ENCODE data around the gene COX11.

The COX11 gene

DNA sequence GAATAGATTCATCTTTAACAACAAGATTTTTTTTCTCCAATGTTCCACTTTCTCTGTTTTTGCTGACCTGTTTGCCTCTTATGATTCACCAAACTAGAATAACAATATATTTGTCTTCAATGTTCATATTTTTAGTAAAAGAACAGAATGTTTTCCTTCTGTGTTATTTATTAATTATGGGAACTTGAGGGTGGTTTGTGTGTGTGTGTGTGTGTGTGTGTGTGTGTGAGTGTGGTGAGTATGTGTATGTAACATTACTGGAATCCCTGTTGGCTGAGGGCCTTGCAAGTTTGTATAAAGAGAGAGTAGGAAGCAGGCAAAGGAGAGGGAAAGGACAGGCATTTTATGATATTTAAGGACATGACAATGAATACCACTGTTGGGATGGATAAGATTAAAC, 13.9 kb upstream of the COX11 start:
- no peak overlapping the region for H3K4me3 ChIP-seq (ENCODE audit: low read depth, low read length)
- no peak overlapping the region for H3K27ac ChIP-seq (ENCODE audit: low read depth, low read length)
- no peaks in the 10 kb centered on the region for H3K27me3 ChIP-seq (ENCODE audit: control insufficient read depth, insufficient read depth, low read length)
- no peak overlapping the region for H3K9ac ChIP-seq (ENCODE audit: low read length)
- H3K9me3 ChIP-seq (ENCODE audit: control insufficient read depth, insufficient read depth, low read depth, low read length), result peaks cover 8% of the 10 kb centered on the region; the same call in 1 of the 2 replicates
- no peaks in the 10 kb centered on the region for H3K36me3 ChIP-seq (ENCODE audit: control insufficient read depth, insufficient read depth, low read length)
- H3K4me1 ChIP-seq (ENCODE audit: control insufficient read depth, insufficient read depth, low read length), result no peaks in the 10 kb centered on the region

DNA sequence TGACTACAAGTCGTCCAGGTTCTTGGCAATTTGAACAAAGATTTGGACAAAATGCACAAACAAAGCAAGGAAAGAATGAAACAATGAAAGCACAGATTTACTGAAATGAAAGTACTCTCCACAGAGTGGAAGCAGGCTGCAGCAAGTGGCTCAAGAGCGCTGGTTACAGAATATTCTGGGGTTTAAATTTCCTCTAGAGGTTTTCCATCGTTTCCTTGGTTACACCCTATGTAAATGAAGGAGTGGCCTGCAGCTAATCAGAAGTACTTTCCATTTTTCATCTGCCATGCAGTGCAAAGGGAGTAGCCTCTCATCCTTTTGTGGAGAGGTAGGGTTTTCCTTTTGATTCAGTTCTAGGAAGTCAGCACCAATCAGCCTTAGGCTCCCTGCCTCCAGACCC, 11.9 kb upstream of the COX11 start:
- Histone ChIP-seq H3K27ac (ENCODE audit: low read depth, low read length) (no peak overlapping the region), H3K9me3 (ENCODE audit: control insufficient read depth, insufficient read depth, low read depth, low read length) (peaks cover 8% of the 10 kb centered on the region), H3K4me1 (ENCODE audit: control insufficient read depth, insufficient read depth, low read length) (no peaks in the 10 kb centered on the region), H3K9ac (ENCODE audit: low read length) (no peak overlapping the region), H3K36me3 (ENCODE audit: control insufficient read depth, insufficient read depth, low read length) (no peaks in the 10 kb centered on the region), H3K27me3 (ENCODE audit: control insufficient read depth, insufficient read depth, low read length) (no peaks in the 10 kb centered on the region), H3K4me3 (ENCODE audit: low read depth, low read length) (no peak overlapping the region)

DNA sequence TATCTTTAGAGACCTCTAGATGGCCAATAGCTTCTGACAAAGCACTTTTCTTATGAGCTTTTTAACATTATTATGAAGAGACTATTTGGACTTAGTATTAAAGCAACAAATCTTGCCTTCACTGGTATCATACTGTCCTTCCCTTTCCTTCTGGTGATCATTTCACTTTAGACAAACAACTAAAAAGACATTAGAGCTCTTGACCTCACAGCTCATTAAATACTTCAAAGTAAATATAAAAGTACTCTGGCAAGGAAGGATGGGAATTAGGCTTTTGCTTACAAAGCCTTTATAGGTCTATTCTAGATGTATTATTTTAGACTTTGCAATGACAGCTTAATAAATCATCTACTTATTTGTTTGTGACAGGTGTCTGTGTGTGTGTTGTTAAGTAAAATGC, 11.2 kb upstream of the COX11 start:
- Histone ChIP-seq H3K4me1 (ENCODE audit: control insufficient read depth, insufficient read depth, low read length) (no peaks in the 10 kb centered on the region), H3K27me3 (ENCODE audit: control insufficient read depth, insufficient read depth, low read length) (no peaks in the 10 kb centered on the region), H3K9me3 (ENCODE audit: control insufficient read depth, insufficient read depth, low read depth, low read length) (peaks cover 8% of the 10 kb centered on the region), H3K27ac (ENCODE audit: low read depth, low read length) (no peak overlapping the region), H3K4me3 (ENCODE audit: low read depth, low read length) (no peak overlapping the region), H3K9ac (ENCODE audit: low read length) (no peak overlapping the region), H3K36me3 (ENCODE audit: control insufficient read depth, insufficient read depth, low read length) (no peaks in the 10 kb centered on the region)

DNA sequence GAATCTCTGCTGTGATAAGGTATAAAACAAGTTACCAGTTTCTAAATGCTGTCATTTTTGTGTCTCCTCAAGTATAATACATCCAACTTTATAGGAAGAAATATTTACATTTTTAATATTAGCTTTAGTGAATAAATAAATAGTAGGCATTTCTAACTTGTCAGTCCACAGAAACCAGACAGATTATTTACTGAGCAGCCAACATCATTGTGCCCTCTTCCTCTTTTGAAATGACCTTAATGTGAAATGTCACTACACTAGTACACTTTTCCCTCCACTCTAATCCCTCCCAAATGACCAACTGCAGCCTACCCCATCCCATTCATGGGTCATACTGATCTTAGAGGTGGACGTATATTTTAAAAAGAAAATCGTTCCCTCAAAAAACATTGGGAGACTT, 9.3 kb upstream of the COX11 start:
- Histone ChIP-seq H3K27me3 (ENCODE audit: control insufficient read depth, insufficient read depth, low read length) (no peaks in the 10 kb centered on the region), H3K4me1 (ENCODE audit: control insufficient read depth, insufficient read depth, low read length) (no peaks in the 10 kb centered on the region), H3K27ac (ENCODE audit: low read depth, low read length) (no peak overlapping the region), H3K9ac (ENCODE audit: low read length) (no peak overlapping the region), H3K36me3 (ENCODE audit: control insufficient read depth, insufficient read depth, low read length) (no peaks in the 10 kb centered on the region), H3K4me3 (ENCODE audit: low read depth, low read length) (no peak overlapping the region), H3K9me3 (ENCODE audit: control insufficient read depth, insufficient read depth, low read depth, low read length) (peaks cover 8% of the 10 kb centered on the region)

DNA sequence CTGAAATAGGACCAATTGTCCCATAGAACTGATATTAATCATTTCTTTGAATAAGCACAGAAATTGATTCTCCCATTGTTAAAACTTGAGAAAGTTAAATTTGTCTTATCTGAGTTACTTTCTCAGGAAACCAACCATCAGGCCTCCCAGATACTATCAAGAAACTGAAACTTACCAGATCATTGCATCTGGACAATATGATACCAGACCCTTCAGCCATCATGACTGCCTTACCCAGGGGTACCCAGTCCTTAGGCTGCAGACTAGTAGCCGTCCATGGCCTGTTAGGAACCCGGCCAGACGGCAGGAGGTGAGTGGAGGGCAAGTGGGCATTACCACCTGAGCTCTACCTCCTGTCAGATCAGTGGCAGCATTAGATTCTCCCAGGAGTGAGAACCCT, 7.9 kb upstream of the COX11 start:
- Histone ChIP-seq H3K27ac (ENCODE audit: low read depth, low read length) (no peak overlapping the region), H3K36me3 (ENCODE audit: control insufficient read depth, insufficient read depth, low read length) (no peaks in the 10 kb centered on the region), H3K4me3 (ENCODE audit: low read depth, low read length) (no peak overlapping the region), H3K9me3 (ENCODE audit: control insufficient read depth, insufficient read depth, low read depth, low read length) (peaks cover 8% of the 10 kb centered on the region), H3K9ac (ENCODE audit: low read length) (no peak overlapping the region), H3K4me1 (ENCODE audit: control insufficient read depth, insufficient read depth, low read length) (no peaks in the 10 kb centered on the region), H3K27me3 (ENCODE audit: control insufficient read depth, insufficient read depth, low read length) (no peaks in the 10 kb centered on the region)

DNA sequence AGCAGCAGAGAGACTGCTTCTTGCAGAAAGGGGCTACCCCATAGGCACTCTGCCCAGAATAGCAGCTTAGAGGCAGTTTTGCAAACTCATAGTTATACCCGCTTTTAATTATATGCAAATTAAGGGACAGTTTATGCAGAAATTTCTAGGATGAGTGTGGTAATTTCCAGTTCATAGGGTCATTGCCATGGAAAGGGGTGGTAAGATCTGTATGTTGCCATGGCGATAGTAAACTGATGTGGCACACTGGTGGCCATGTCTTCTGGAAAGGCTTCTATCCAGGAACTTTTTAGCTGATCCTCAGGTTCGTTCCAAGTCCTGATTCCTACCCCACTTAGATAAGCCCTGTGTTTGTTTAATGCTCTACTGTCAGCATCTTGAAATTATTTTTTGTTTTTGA, 6.3 kb upstream of the COX11 start:
- H3K27me3 ChIP-seq (ENCODE audit: control insufficient read depth, insufficient read depth, low read length), result no peaks in the 10 kb centered on the region
- peaks cover 2% of the 10 kb centered on the region; the same call in 1 of the 2 replicates for H3K9me3 ChIP-seq (ENCODE audit: control insufficient read depth, insufficient read depth, low read depth, low read length)
- H3K4me1 ChIP-seq (ENCODE audit: control insufficient read depth, insufficient read depth, low read length), result peaks cover 4% of the 10 kb centered on the region
- H3K4me3 ChIP-seq (ENCODE audit: low read depth, low read length), result no peak overlapping the region
- H3K27ac ChIP-seq (ENCODE audit: low read depth, low read length), result no peak overlapping the region
- no peaks in the 10 kb centered on the region for H3K36me3 ChIP-seq (ENCODE audit: control insufficient read depth, insufficient read depth, low read length)
- H3K9ac ChIP-seq (ENCODE audit: low read length), result no peak overlapping the region

DNA sequence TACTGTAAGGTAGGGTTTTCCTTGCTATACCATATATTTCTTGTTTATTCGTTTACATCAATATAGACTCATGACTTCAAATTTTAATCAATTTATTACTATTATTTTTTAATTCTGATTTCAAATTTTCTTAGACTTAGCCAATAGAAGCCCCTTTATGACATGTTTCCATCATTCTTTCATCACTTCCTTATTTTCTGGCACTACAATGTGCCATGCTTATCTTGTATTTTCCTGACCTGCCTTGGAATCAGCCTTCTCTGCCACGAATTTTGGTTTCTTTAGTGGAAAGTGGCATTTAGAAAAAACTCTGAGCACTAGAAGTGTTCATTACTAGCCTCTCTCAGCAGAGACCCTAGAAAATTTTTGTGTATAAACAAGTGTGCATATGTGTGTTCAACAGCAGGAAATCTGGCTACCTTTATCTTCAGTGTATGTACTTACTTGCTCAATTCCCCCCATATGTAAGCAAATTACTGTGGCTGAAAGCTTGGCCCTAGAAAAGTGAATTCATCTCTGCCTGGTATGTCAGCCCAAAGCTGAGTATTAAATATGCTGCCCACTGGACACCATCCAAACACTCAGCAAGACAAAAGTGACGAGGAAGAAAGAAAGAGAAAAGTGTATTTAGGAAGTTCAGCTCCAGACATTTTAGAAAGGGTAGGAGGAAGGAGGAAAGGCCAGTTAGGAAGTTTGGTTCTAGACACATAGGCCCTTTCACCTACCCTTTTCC, 4.1 kb upstream of the COX11 start:
- no peak overlapping the region for H3K4me3 ChIP-seq (ENCODE audit: low read depth, low read length)
- H3K9ac ChIP-seq (ENCODE audit: low read length), result no peak overlapping the region
- H3K36me3 ChIP-seq (ENCODE audit: control insufficient read depth, insufficient read depth, low read length), result no peaks in the 10 kb centered on the region
- peaks cover 9% of the 10 kb centered on the region for H3K4me1 ChIP-seq (ENCODE audit: control insufficient read depth, insufficient read depth, low read length)
- no peaks in the 10 kb centered on the region; the same call in 1 of the 2 replicates for H3K9me3 ChIP-seq (ENCODE audit: control insufficient read depth, insufficient read depth, low read depth, low read length)
- no peaks in the 10 kb centered on the region for H3K27me3 ChIP-seq (ENCODE audit: control insufficient read depth, insufficient read depth, low read length)
- no peak overlapping the region for H3K27ac ChIP-seq (ENCODE audit: low read depth, low read length)

DNA sequence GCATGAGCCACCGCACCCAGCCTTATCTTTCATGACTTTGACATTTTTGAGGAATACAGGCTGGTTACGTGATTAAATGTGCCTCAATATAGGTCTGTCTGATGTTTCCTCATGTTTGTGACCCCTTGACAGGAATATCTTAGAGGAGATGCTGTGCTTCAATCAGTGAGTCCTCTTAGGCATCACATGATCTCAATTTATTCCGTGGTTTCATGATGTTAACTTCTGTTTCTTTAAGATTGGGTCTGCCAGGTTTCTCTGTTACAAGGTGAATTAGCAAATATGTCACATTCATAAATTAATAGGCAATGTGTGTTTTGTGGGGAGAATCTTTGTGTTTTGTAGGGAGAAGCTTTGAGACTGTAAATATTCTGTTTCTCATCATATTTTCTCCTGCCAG, 3.4 kb upstream of the COX11 start:
- Histone ChIP-seq H3K27me3 (ENCODE audit: control insufficient read depth, insufficient read depth, low read length) (no peaks in the 10 kb centered on the region), H3K4me3 (ENCODE audit: low read depth, low read length) (no peak overlapping the region)

DNA sequence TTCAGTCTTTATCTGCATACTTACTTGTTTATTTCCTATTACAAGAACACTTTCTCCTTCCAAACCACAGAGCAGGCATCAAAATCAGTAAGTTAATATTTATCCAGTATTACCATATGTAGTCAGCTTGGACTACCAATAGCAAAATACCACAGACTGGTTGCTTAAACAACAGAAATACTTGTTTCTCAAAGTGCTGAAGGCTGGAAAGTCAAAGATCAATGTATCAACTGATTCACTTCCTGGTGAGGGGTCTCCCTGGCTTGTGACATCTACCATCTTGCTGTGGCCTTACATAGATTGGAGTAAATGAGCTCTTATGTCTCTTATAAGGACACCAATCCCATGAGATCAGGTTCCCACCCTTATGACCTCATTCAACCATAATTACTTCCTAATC, 2.7 kb upstream of the COX11 start:
- no peak overlapping the region for H3K4me3 ChIP-seq (ENCODE audit: low read depth, low read length)
- H3K4me1 ChIP-seq (ENCODE audit: control insufficient read depth, insufficient read depth, low read length), result peaks cover 13% of the 10 kb centered on the region
- no peaks in the 10 kb centered on the region for H3K9me3 ChIP-seq (ENCODE audit: control insufficient read depth, insufficient read depth, low read depth, low read length)

More for the DNA sequence above, 3.4 kb upstream of the COX11 start:
- H3K27ac ChIP-seq (ENCODE audit: low read depth, low read length), result no peak overlapping the region
- no peaks in the 10 kb centered on the region; the same call in 1 of the 2 replicates for H3K9me3 ChIP-seq (ENCODE audit: control insufficient read depth, insufficient read depth, low read depth, low read length)
- H3K9ac ChIP-seq (ENCODE audit: low read length), result no peak overlapping the region
- H3K4me1 ChIP-seq (ENCODE audit: control insufficient read depth, insufficient read depth, low read length), result peaks cover 12% of the 10 kb centered on the region
- H3K36me3 ChIP-seq (ENCODE audit: control insufficient read depth, insufficient read depth, low read length), result no peaks in the 10 kb centered on the region

DNA sequence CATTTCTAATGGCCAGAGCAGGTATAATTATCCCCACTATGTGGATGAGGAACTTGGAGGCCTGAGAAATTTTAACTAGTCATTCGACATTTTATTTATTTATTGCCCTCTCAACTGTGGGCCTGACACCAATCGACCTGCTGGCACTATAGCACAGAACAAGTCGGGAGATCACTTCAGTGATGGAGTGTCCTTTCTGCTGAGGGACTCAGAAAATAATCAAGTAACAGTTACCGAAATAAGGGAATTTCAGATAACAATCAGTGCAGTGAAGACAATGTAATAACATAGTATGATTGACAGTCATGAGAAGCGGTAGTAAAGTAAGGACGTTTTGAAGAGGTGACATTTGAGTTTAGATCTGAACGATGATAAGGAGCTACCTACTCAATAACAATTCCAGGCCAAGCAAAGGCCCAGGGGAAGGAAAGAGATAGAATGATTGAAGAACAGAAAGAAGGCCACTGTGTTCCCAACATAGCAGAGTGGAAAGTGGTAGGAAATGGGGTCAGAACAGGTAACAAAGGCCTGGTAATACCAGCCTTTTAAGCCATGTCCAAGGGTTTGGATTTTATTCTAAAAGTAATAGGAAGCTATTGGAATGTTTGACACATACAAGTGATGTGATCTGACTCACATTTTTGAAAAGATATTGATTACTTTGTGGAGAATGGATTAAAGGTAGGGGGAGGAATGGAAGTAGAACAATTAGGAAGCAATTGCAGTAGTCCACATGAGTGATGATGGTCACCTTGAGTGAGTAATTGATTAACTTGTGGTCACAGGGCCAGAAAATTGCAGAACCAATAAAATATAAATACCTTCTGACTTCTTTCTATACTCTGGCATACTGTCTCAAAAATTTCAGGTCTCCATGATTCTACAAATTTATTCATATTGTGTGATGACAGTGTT, 1.5 kb upstream of the COX11 start:
- peak overlapping the region; percentile 5 for H3K9ac ChIP-seq (ENCODE audit: low read length)

More for the DNA sequence above, 2.7 kb upstream of the COX11 start:
- Histone ChIP-seq H3K36me3 (ENCODE audit: control insufficient read depth, insufficient read depth, low read length) (no peaks in the 10 kb centered on the region), H3K9ac (ENCODE audit: low read length) (no peak overlapping the region), H3K27me3 (ENCODE audit: control insufficient read depth, insufficient read depth, low read length) (no peaks in the 10 kb centered on the region), H3K27ac (ENCODE audit: low read depth, low read length) (no peak overlapping the region)

DNA sequence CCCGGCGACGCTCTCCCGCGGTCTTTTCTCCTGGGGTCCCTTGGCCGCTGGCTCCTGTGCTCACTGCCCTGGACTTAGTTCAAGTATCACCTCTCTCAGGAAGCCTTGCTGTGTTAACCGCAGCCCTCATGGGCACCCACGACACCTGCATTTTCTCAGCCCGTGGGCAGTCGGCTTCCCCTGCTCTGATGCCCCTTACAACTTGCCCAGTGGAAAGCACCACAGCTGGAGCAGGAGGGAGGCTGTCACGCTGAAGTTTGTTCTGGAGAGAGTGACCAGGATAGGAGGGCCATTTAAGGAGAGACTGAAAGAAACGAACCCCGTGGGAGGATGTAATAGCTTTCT, 506 bp upstream of the COX11 start:
- peak overlapping the region; percentile 56 for H3K27ac ChIP-seq (ENCODE audit: low read depth, low read length)
- H3K36me3 ChIP-seq (ENCODE audit: control insufficient read depth, insufficient read depth, low read length), result peaks cover 10% of the 10 kb centered on the region
- H3K4me1 ChIP-seq (ENCODE audit: control insufficient read depth, insufficient read depth, low read length), result peaks cover 13% of the 10 kb centered on the region
- H3K9me3 ChIP-seq (ENCODE audit: control insufficient read depth, insufficient read depth, low read depth, low read length), result no peaks in the 10 kb centered on the region
- no peaks in the 10 kb centered on the region for H3K27me3 ChIP-seq (ENCODE audit: control insufficient read depth, insufficient read depth, low read length)
- peak overlapping the region; percentile 86 for H3K4me3 ChIP-seq (ENCODE audit: low read depth, low read length)
- peak overlapping the region; percentile 97 for H3K9ac ChIP-seq (ENCODE audit: low read length)

More for the DNA sequence above, 1.5 kb upstream of the COX11 start:
- H3K9me3 ChIP-seq (ENCODE audit: control insufficient read depth, insufficient read depth, low read depth, low read length), result no peaks in the 10 kb centered on the region
- no peak overlapping the region for H3K27ac ChIP-seq (ENCODE audit: low read depth, low read length)
- no peaks in the 10 kb centered on the region for H3K27me3 ChIP-seq (ENCODE audit: control insufficient read depth, insufficient read depth, low read length)
- peaks cover under 1% of the 10 kb centered on the region; the same call in 1 of the 2 replicates for H3K36me3 ChIP-seq (ENCODE audit: control insufficient read depth, insufficient read depth, low read length)
- peak overlapping the region; percentile 86 for H3K4me3 ChIP-seq (ENCODE audit: low read depth, low read length)
- peaks cover 13% of the 10 kb centered on the region for H3K4me1 ChIP-seq (ENCODE audit: control insufficient read depth, insufficient read depth, low read length)

Measured in HUES6 (cell line).